HepG2 (cell line): ENCODE results near the gene RRAGB. TPM values are rescaled to one million over a fixed set of nuclear protein-coding genes. Genes with fewer than 3 reads are reported as not detected.

Experiments
- ATAC-seq: fragments of 200-7000 bp; cut with Tn5 transposase; 3 replicates; pipeline ENCODE4 v1.9.1; 2020; ENCODE audit warnings: mild to moderate bottlenecking, moderate library complexity
- BruUV-seq: library from RNA; stranded (reverse); fragments of 400-500 nt; replicated peaks from 2 replicates; lab custom pipeline; 2021; lab: Mats Ljungman, UMichigan
- CTCF ChIA-PET: fragments of 300-600 bp; formaldehyde crosslinking; extraction: SDS; loops from one replicate; lab custom pipeline; 2021; ENCODE audit warnings: low total read pairs, inconsistent platforms, low intra/inter-chr PET ratio; lab: Yijun Ruan, JAX
- POLR2A ChIA-PET: fragments of 350-600 bp; sonication (Branson Sonifier 250); formaldehyde crosslinking; loops from one replicate; lab custom pipeline; 2020; ENCODE audit warnings: antibody characterized with exemption, inconsistent platforms; lab: Yijun Ruan, JAX
- DNase-seq: peaks from one replicate; pipeline ENCODE4 v3.0.0-alpha.2; 2015; ENCODE audit warnings: low spot score
- FAIRE-seq: peaks from 3 replicates; lab custom pipeline; 2011; peaks lifted over from hg19 to GRCh38; lab: Jason Lieb, UNC
- H2AFZ ChIP-seq: one replicate; pipeline ENCODE4 v1.6.1; 2011; ENCODE audit warnings: low read length, inconsistent platforms
- H3K27ac ChIP-seq: fragments of 300-600 bp; 3 replicates; pipeline ENCODE4 v1.8.0; 2011; ENCODE audit warnings: mixed run types, mild to moderate bottlenecking, mixed read lengths, low read length, inconsistent platforms; ENCODE audit not compliant: insufficient read depth; ENCODE audit errors: extremely low read length
- H3K27me3 ChIP-seq, 2 experiments: fragments of 200-600 bp in 1 of 2; 2 replicates in 1 of 2; 3 replicates in 1 of 2; pipeline versions ENCODE4 v1.6.0 to v1.8.0; 2011; ENCODE audit warnings: low read length in 2 of 2, mild to moderate bottlenecking in 2 of 2, moderate library complexity in 2 of 2, inconsistent platforms in 1 of 2; ENCODE audit not compliant: insufficient read depth in 2 of 2, control insufficient read depth in 1 of 2
- H3K36me3 ChIP-seq, 2 experiments: fragments of 200-600 bp in 1 of 2; replicated peaks in 1 of 2; 2 replicates in 1 of 2; 3 replicates in 1 of 2; pipeline versions ENCODE4 v1.5.1 to v1.8.0; 2011; ENCODE audit warnings: low read length in 2 of 2, inconsistent platforms in 1 of 2; ENCODE audit not compliant: insufficient read depth in 2 of 2, control insufficient read depth in 1 of 2
- H3K4me1 ChIP-seq: 2 replicates; pipeline ENCODE4 v1.5.1; 2012; ENCODE audit warnings: low read length, inconsistent platforms; ENCODE audit not compliant: insufficient read depth
- H3K4me2 ChIP-seq: 2 replicates; pipeline ENCODE4 v1.6.0; 2011; ENCODE audit warnings: low read depth, low read length, inconsistent platforms
- H3K4me3 ChIP-seq, 3 experiments: fragments of 200-600 bp in 1 of 3; sonication (generic), shearing (Covaris generic) in 1 of 3; replicated peaks in 1 of 3; 2 replicates each; pipeline ENCODE4 v1.5.1; 2011 to 2016; ENCODE audit warnings: low read length in 3 of 3, inconsistent platforms in 2 of 3, low read depth in 2 of 3, mild to moderate bottlenecking in 2 of 3, control low read depth in 1 of 3, mixed read lengths in 1 of 3; ENCODE audit not compliant: insufficient read depth in 1 of 3
- H3K79me2 ChIP-seq: one replicate; pipeline ENCODE4 v1.6.1; 2011; ENCODE audit warnings: low read length, inconsistent platforms; ENCODE audit not compliant: insufficient read depth
- H3K9ac ChIP-seq: 2 replicates; pipeline ENCODE4 v1.6.0; 2011; ENCODE audit warnings: mild to moderate bottlenecking, low read depth, low read length, inconsistent platforms; ENCODE audit not compliant: insufficient read depth
- H3K9me3 ChIP-seq: 2 replicates; pipeline ENCODE4 v1.5.1; 2012; ENCODE audit warnings: mild to moderate bottlenecking, low read length
- H4K20me1 ChIP-seq: 2 replicates; pipeline ENCODE4 v1.6.0; 2011; ENCODE audit warnings: inconsistent platforms, mild to moderate bottlenecking, low read length, moderate library complexity; ENCODE audit not compliant: insufficient read depth
- HCFC1 ChIP-seq: fragments of 150-350 bp; IDR thresholded peaks from 2 replicates; pipeline ENCODE4 v1.6.1; 2014; ENCODE audit warnings: low read depth, low read length
- HMGA1 ChIP-seq: sonication (generic); formaldehyde crosslinking; conservative IDR thresholded peaks from 2 replicates; pipeline ENCODE4 v1.4.0; 2020; ENCODE audit warnings: missing genetic modification reagents
- JUND ChIP-seq: sonication (generic); formaldehyde crosslinking; IDR thresholded peaks from 2 replicates; pipeline ENCODE4 v1.8.0; 2022; ENCODE audit warnings: mild to moderate bottlenecking, missing genetic modification reagents
- KLF15 ChIP-seq: sonication (generic); formaldehyde crosslinking; IDR thresholded peaks from 2 replicates; pipeline ENCODE4 v1.8.1; 2023; ENCODE audit warnings: borderline replicate concordance, mild to moderate bottlenecking, inconsistent platforms, missing genetic modification reagents, mixed read lengths
- NCOA5 ChIP-seq: sonication (generic); formaldehyde crosslinking; IDR thresholded peaks from 2 replicates; pipeline ENCODE4 v1.4.0; 2020; ENCODE audit warnings: missing genetic modification reagents
- RERE ChIP-seq: IDR thresholded peaks from 2 replicates; pipeline ENCODE4 v1.6.1; 2016; ENCODE audit warnings: low read depth, missing genetic modification reagents, missing compliant biosample characterization
- TOPORS ChIP-seq: sonication (generic); formaldehyde crosslinking; IDR thresholded peaks from 2 replicates; pipeline ENCODE4 v1.8.0; 2023; ENCODE audit warnings: mild to moderate bottlenecking, missing genetic modification reagents
- ZFP36 ChIP-seq: fragments of 150-350 bp; IDR thresholded peaks from 2 replicates; pipeline ENCODE4 v1.6.1; 2018; ENCODE audit warnings: borderline replicate concordance, low read length, low read depth; ENCODE audit not compliant: partially characterized antibody
- ZFX ChIP-seq: sonication (generic); formaldehyde crosslinking; IDR thresholded peaks from 2 replicates; pipeline ENCODE4 v1.4.0; 2020; ENCODE audit warnings: mild to moderate bottlenecking, low read depth, missing genetic modification reagents, moderate library complexity
- ZNF253 ChIP-seq: sonication (generic); formaldehyde crosslinking; IDR thresholded peaks from 2 replicates; pipeline ENCODE4 v1.8.0; 2022; ENCODE audit warnings: mild to moderate bottlenecking, missing genetic modification reagents, borderline replicate concordance
- ZNF672 ChIP-seq: sonication (generic); formaldehyde crosslinking; IDR thresholded peaks from 2 replicates; pipeline ENCODE4 v1.8.1; 2022; ENCODE audit warnings: missing genetic modification reagents
- ZNF724P ChIP-seq: sonication (generic); formaldehyde crosslinking; IDR thresholded peaks from 2 replicates; pipeline ENCODE4 v1.8.0; 2022; ENCODE audit warnings: missing genetic modification reagents, borderline replicate concordance
- WGBS: methylation state at CpG from one replicate; pipeline ENCODE4 v1.1.6; 2017; ENCODE audit warnings: low lambda C conversion rate; 5-methylcytosine and 5-hydroxymethylcytosine counted together
- in situ Hi-C: cut with HindIII; loops from 2 replicates; pipeline ENCODE4 v1.10.0; 2017; ENCODE audit warnings: low pct_unique_long_range_greater_than_20kb; ENCODE audit not compliant: extremely low pct_ligation_motif_present
- intact Hi-C: fragments of 100-400 bp; cut with micrococcal nuclease; formaldehyde crosslinking; loops from one replicate; pipeline ENCODE4 v1.10.0; 2022; ENCODE audit not compliant: unreplicated experiment
- polyA plus RNA-seq, 8 experiments: library from polyadenylated mRNA; depleted of rRNA in 3 of 8; stranded (reverse) in 7 of 8; unstranded in 1 of 8; fragments of >200 nt; fragmentation: Illumina TruSeq in 4 of 8; extraction: Trizol in 4 of 8; gene quantifications; 2 replicates each; pipeline versions ENCODE4 v1.2.1 to v1.2.3, GENCODE V29; 2011 to 2016; ENCODE audit warnings: low read depth in 4 of 8, missing spikeins in 1 of 8, mixed read lengths in 1 of 8; ENCODE audit not compliant: insufficient read depth in 1 of 8
- total RNA-seq, 5 experiments: library from RNA; depleted of rRNA; stranded (reverse); fragments of >200 nt; fragmentation: Illumina TruSeq; extraction: Trizol; gene quantifications; 2 replicates each; pipeline ENCODE4 v1.2.3, GENCODE V29; 2016; ENCODE audit warnings: low read depth in 1 of 5

The RRAGB gene
- total and polyA plus RNA-seq, 2 of the 13 experiments (the other 11 are each of a cell fraction or from before 2014, with no cell fraction given) = 12.2 to 19.9 TPM

- Histone ChIP-seq H3K4me2 (no peak overlapping the region), H3K4me3 (no peak overlapping the region), H3K4me1 (no peaks in the 10 kb centered on the region), H3K36me3 (no peaks in the 10 kb centered on the region), H3K9me3 (peaks cover 4% of the 10 kb centered on the region; the same call in 1 of the 2 replicates), H3K27me3 (no peaks in the 10 kb centered on the region), H3K27ac (no peak overlapping the region), H3K79me2 (no peaks in the 10 kb centered on the region), H4K20me1 (no peaks in the 10 kb centered on the region), H2AFZ (no peak overlapping the region), H3K9ac (no peak overlapping the region)
- WGBS = 0% methylated on average over 1 of the region's 1 CpG
- ChIA-PET POLR2A (no interaction called here), CTCF (no interaction called here)
- TF ChIP-seq HCFC1 (no peak), ZNF724P (0 out of 2 replicates have a peak, but pooled peaks have one; percentile 41), KLF15 (CRISPR knock-in tag) (no peak), ZFP36 (peak; percentile 65), ZNF253 (CRISPR knock-in tag) (no peak), NCOA5 (CRISPR knock-in tag) (no peak)
- no TSS peak for BruUV-seq
- FAIRE-seq = no peak
- no peak for ATAC-seq
- intact Hi-C loops = no loop called here
- in situ Hi-C loops = loop anchor here (25.0 kb wide), 1 partner anchor 572 kb away; no protein-coding TSS in a partner anchor
- DNase-seq = no peak
Observed at GRCh38 chrX:55709735-55710134, 7.8 kb upstream of the RRAGB start.

GRCh38 chrX:55710701-55711100, 6.8 kb upstream of the RRAGB start:
- H3K4me3 ChIP-seq = no peak overlapping the region
- 8% methylated on average over 2 of the region's 3 CpGs for WGBS
- no peak overlapping the region for H3K4me2 ChIP-seq
- H3K4me1 ChIP-seq = no peaks in the 10 kb centered on the region
- no peaks in the 10 kb centered on the region for H3K36me3 ChIP-seq
- ATAC-seq (no peak), FAIRE-seq (no peak), DNase-seq (no peak)
- POLR2A ChIA-PET = no interaction called here
- no TSS peak for BruUV-seq
- H4K20me1 ChIP-seq = no peaks in the 10 kb centered on the region
- no peaks in the 10 kb centered on the region for H3K27me3 ChIP-seq
- intact Hi-C loops = no loop called here
- CTCF ChIA-PET = no interaction called here
- no peaks in the 10 kb centered on the region for H3K79me2 ChIP-seq
- peaks cover 4% of the 10 kb centered on the region; the same call in 1 of the 2 replicates for H3K9me3 ChIP-seq
- H3K27ac ChIP-seq = no peak overlapping the region
- in situ Hi-C loops = loop anchor here (25.0 kb wide), 1 partner anchor 573 kb away; no protein-coding TSS in a partner anchor
- no peak overlapping the region for H2AFZ ChIP-seq
- H3K9ac ChIP-seq = no peak overlapping the region
- TF ChIP-seq JUND (CRISPR knock-in tag) (no peak), TOPORS (no peak), HMGA1 (CRISPR knock-in tag) (no peak), ZNF253 (CRISPR knock-in tag) (no peak), RERE (CRISPR knock-in tag) (no peak), ZNF672 (CRISPR knock-in tag) (no peak), ZFX (CRISPR knock-in tag) (no peak)
